GM23248 (cell line): Measurements from ENCODE around the gene ABCC3. TPM values are rescaled to one million over a fixed set of nuclear protein-coding genes. Genes with fewer than 3 reads are reported as not detected.

ENCODE experiments used
- DNase-seq: peaks from one replicate; pipeline ENCODE4 v3.0.0-alpha.2; 2015
- H2AFZ ChIP-seq: fragments of 200-600 bp; sonication (generic); 2 replicates; pipeline ENCODE4 v1.6.1; 2016; ENCODE audit warnings: antibody characterized with exemption
- H3F3A ChIP-seq: fragments of 200-600 bp; sonication (generic); 2 replicates; pipeline ENCODE4 v1.6.1; 2016; ENCODE audit warnings: mild to moderate bottlenecking, antibody characterized with exemption, mixed run types; ENCODE audit not compliant: insufficient read depth
- H3K27ac ChIP-seq: fragments of 200-600 bp; sonication (generic); 2 replicates; pipeline ENCODE4 v1.5.1; 2016; ENCODE audit warnings: mild to moderate bottlenecking
- H3K27me3 ChIP-seq: fragments of 200-600 bp; sonication (generic); replicated peaks from 2 replicates; pipeline ENCODE4 v1.6.1; 2016; ENCODE audit warnings: mild to moderate bottlenecking; ENCODE audit not compliant: insufficient read depth
- H3K36me3 ChIP-seq: fragments of 200-600 bp; sonication (generic); 2 replicates; pipeline ENCODE4 v1.6.1; 2016; ENCODE audit warnings: low read depth, mild to moderate bottlenecking
- H3K4me1 ChIP-seq: fragments of 200-600 bp; sonication (generic); 2 replicates; pipeline ENCODE4 v1.6.1; 2016; ENCODE audit warnings: mild to moderate bottlenecking; ENCODE audit not compliant: insufficient read depth
- H3K4me2 ChIP-seq: fragments of 200-600 bp; sonication (generic); one replicate; pipeline ENCODE4 v1.6.1; 2016; ENCODE audit warnings: mild to moderate bottlenecking; ENCODE audit not compliant: unreplicated experiment
- H3K4me3 ChIP-seq: fragments of 200-600 bp; sonication (generic); 2 replicates; pipeline ENCODE4 v1.5.1; 2016; ENCODE audit warnings: mild to moderate bottlenecking
- H3K79me2 ChIP-seq: fragments of 200-600 bp; sonication (generic); 2 replicates; pipeline ENCODE4 v1.6.1; 2016; ENCODE audit warnings: mild to moderate bottlenecking; ENCODE audit not compliant: insufficient read depth
- H3K9ac ChIP-seq: fragments of 200-600 bp; sonication (generic); 2 replicates; pipeline ENCODE4 v1.6.1; 2016; ENCODE audit warnings: mild to moderate bottlenecking
- H3K9me2 ChIP-seq: fragments of 200-600 bp; sonication (generic); 2 replicates; pipeline ENCODE4 v1.6.1; 2016; ENCODE audit warnings: mixed run types, mild to moderate bottlenecking, moderate library complexity; ENCODE audit not compliant: insufficient read depth
- H3K9me3 ChIP-seq: fragments of 200-600 bp; sonication (generic); one replicate; pipeline ENCODE4 v1.6.1; 2017; ENCODE audit warnings: low read depth
- H4K20me1 ChIP-seq: fragments of 200-600 bp; sonication (generic); 2 replicates; pipeline ENCODE4 v1.6.0; 2016; ENCODE audit not compliant: insufficient read depth
- EZH2 ChIP-seq: fragments of 200-600 bp; sonication (generic); IDR thresholded peaks from 2 replicates; pipeline ENCODE4 v1.6.1; 2018; ENCODE audit warnings: antibody characterized with exemption, mild to moderate bottlenecking; ENCODE audit not compliant: insufficient read depth, poor library complexity, severe bottlenecking
- EZH2phosphoT487 ChIP-seq: fragments of 200-600 bp; sonication (generic); IDR thresholded peaks from 2 replicates; pipeline ENCODE4 v1.6.1; 2018; ENCODE audit warnings: antibody characterized with exemption, moderate library complexity, mild to moderate bottlenecking, low read depth; ENCODE audit not compliant: insufficient read depth
- WGBS, 2 experiments: methylation state at CpG; one replicate each; pipeline ENCODE4 v1.1.6; 2015 to 2017; ENCODE audit warnings: low lambda C conversion rate in 2 of 2, low coverage in 1 of 2; ENCODE audit errors: missing lambda C conversion rate in 2 of 2; 5-methylcytosine and 5-hydroxymethylcytosine counted together
- in situ Hi-C: fragments of 300-500 bp; cut with MboI; formaldehyde crosslinking; loops from 2 replicates; pipeline ENCODE4 v1.15.0; 2020
- polyA plus RNA-seq: library from polyadenylated mRNA; unstranded; fragments of >200 nt; fragmentation: Nextera tagmentation; extraction: Ambion mirVana; gene quantifications from 2 replicates; pipeline ENCODE4 v1.2.1, GENCODE V29; 2016
- total RNA-seq: library from RNA; depleted of rRNA; stranded (reverse); fragments of >200 nt; shearing (Covaris generic); gene quantifications from 2 replicates; pipeline ENCODE4 v1.2.3, GENCODE V29; 2014

ABCC3 gene
- total and polyA plus RNA-seq, 2 experiments from 2014 or later = 32.0 to 38.5 TPM

GRCh38 chr17:50593321-50593720 is 41.4 kb upstream of the ABCC3 start:
- TF ChIP-seq EZH2 (no peak), EZH2phosphoT487 (no peak)
- no peaks in the 10 kb centered on the region for H4K20me1 ChIP-seq
- no peaks in the 10 kb centered on the region for H3K36me3 ChIP-seq
- H3K9ac ChIP-seq = no peak overlapping the region
- WGBS, 2 experiments = 67 to 82% methylated on average over 8 to 10 of the region's 10 CpGs
- H3K4me3 ChIP-seq = no peak overlapping the region
- H3K9me3 ChIP-seq = no peaks in the 10 kb centered on the region
- no peaks in the 10 kb centered on the region for H3K79me2 ChIP-seq
- H3K27ac ChIP-seq = no peak overlapping the region
- H3K4me1 ChIP-seq = no peaks in the 10 kb centered on the region
- no peak for DNase-seq
- no peak overlapping the region for H2AFZ ChIP-seq
- H3K27me3 ChIP-seq = no peaks in the 10 kb centered on the region
- no peaks in the 10 kb centered on the region for H3F3A ChIP-seq
- in situ Hi-C loops = loop anchor here (25.0 kb wide), 1 partner anchor 106 kb away; the partner anchor contains the start of gene RSAD1
- no peak overlapping the region for H3K4me2 ChIP-seq
- no peaks in the 10 kb centered on the region for H3K9me2 ChIP-seq

GRCh38 chr17:50594128-50594823 is 40.4 kb upstream of the ABCC3 start:
- Histone ChIP-seq H3K36me3 (no peaks in the 10 kb centered on the region), H3K4me1 (no peaks in the 10 kb centered on the region), H3K4me3 (no peak overlapping the region), H3K9me2 (no peaks in the 10 kb centered on the region), H3K27me3 (no peaks in the 10 kb centered on the region), H3K79me2 (no peaks in the 10 kb centered on the region), H4K20me1 (no peaks in the 10 kb centered on the region), H3K27ac (no peak overlapping the region), H3K9me3 (no peaks in the 10 kb centered on the region), H3K4me2 (no peak overlapping the region), H2AFZ (no peak overlapping the region), H3K9ac (no peak overlapping the region), H3F3A (no peaks in the 10 kb centered on the region)
- WGBS, 2 experiments = 75 to 80% methylated on average over 11 of the region's 11 CpGs
- no peak for TF ChIP-seq EZH2
- TF ChIP-seq EZH2phosphoT487 = no peak
- DNase-seq = no peak
- in situ Hi-C loops = loop anchor here (25.0 kb wide), 1 partner anchor 107 kb away; the partner anchor contains the start of gene RSAD1

- H3K9me3 ChIP-seq = no peaks in the 10 kb centered on the region
- H4K20me1 ChIP-seq = no peaks in the 10 kb centered on the region
- H3K4me1 ChIP-seq = no peaks in the 10 kb centered on the region
- no peaks in the 10 kb centered on the region for H3K36me3 ChIP-seq
- TF ChIP-seq EZH2phosphoT487 (no peak), EZH2 (no peak)
- H3K9ac ChIP-seq = no peak overlapping the region
- no peaks in the 10 kb centered on the region for H3K9me2 ChIP-seq
- in situ Hi-C loops = loop anchor here (25.0 kb wide), 1 partner anchor 108 kb away; the partner anchor contains the start of gene RSAD1
- no peak overlapping the region for H3K4me2 ChIP-seq
- H3K4me3 ChIP-seq = no peak overlapping the region
- WGBS, 2 experiments = 87 to 89% methylated on average over 21 of the region's 21 CpGs
- no peak overlapping the region for H2AFZ ChIP-seq
- no peak for DNase-seq
- no peaks in the 10 kb centered on the region for H3K27me3 ChIP-seq
- no peaks in the 10 kb centered on the region for H3K79me2 ChIP-seq
- H3F3A ChIP-seq = no peaks in the 10 kb centered on the region
- H3K27ac ChIP-seq = no peak overlapping the region
These were observed 39.8 kb upstream of the ABCC3 start for GRCh38 chr17:50594892-50595291.

- Histone ChIP-seq H3K79me2 (no peaks in the 10 kb centered on the region), H3F3A (no peaks in the 10 kb centered on the region), H3K4me1 (no peaks in the 10 kb centered on the region), H3K4me3 (no peak overlapping the region), H4K20me1 (no peaks in the 10 kb centered on the region), H3K27me3 (no peaks in the 10 kb centered on the region), H3K9me2 (no peaks in the 10 kb centered on the region), H3K36me3 (no peaks in the 10 kb centered on the region), H3K27ac (no peak overlapping the region), H3K9ac (no peak overlapping the region), H3K4me2 (no peak overlapping the region), H2AFZ (no peak overlapping the region), H3K9me3 (no peaks in the 10 kb centered on the region)
- no peak for DNase-seq
- WGBS, 2 experiments = 87 to 88% methylated on average over 33 to 34 of the region's 34 CpGs
- in situ Hi-C loops = loop anchor here (25.0 kb wide), 1 partner anchor 109 kb away; the partner anchor contains the start of gene RSAD1
- no peak for TF ChIP-seq EZH2phosphoT487
- TF ChIP-seq EZH2 = no peak
These were observed 38.3 kb upstream of the ABCC3 start for GRCh38 chr17:50596191-50597037.
